ENCODE data around the gene CLEC12A. TPM values are rescaled to one million over a fixed set of nuclear protein-coding genes. Genes with fewer than 3 reads are reported as not detected.
"Not testable (repeated sequence)": the region's sequence is repeated elsewhere in the genome, so short reads cannot be mapped to it uniquely, and the experiment has no call there.

Gene CLEC12A
- total RNA-seq, 4 donors from 2014 or later: 0.75 to 6.5 (median 1.7) TPM

GRCh38 chr12:9947674-9948073 lies 23.5 kb upstream of the CLEC12A start:
- ATAC-seq (ENCODE audit: low FRiP score) (no peak), DNase-seq (ENCODE audit: low spot score) (no peak)
- TF ChIP-seq, protein P1, sequence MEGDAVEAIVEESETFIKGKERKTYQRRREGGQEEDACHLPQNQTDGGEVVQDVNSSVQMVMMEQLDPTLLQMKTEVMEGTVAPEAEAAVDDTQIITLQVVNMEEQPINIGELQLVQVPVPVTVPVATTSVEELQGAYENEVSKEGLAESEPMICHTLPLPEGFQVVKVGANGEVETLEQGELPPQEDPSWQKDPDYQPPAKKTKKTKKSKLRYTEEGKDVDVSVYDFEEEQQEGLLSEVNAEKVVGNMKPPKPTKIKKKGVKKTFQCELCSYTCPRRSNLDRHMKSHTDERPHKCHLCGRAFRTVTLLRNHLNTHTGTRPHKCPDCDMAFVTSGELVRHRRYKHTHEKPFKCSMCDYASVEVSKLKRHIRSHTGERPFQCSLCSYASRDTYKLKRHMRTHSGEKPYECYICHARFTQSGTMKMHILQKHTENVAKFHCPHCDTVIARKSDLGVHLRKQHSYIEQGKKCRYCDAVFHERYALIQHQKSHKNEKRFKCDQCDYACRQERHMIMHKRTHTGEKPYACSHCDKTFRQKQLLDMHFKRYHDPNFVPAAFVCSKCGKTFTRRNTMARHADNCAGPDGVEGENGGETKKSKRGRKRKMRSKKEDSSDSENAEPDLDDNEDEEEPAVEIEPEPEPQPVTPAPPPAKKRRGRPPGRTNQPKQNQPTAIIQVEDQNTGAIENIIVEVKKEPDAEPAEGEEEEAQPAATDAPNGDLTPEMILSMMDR (IDR thresholded peaks at IDR 0.05): no peak

GRCh38 chr12:9948606-9949296 lies 22.5 kb upstream of the CLEC12A start:
- DNase-seq (ENCODE audit: low spot score) (no peak), ATAC-seq (ENCODE audit: low FRiP score) (no peak)
- TF ChIP-seq, protein P1 (IDR thresholded peaks at IDR 0.05): no peak

GRCh38 chr12:9951026-9951675 lies 20.1 kb upstream of the CLEC12A start:
- TF ChIP-seq, protein P1 (IDR thresholded peaks at IDR 0.05): no peak
- ATAC-seq (ENCODE audit: low FRiP score) (no peak), DNase-seq (ENCODE audit: low spot score) (no peak)

GRCh38 chr12:9952954-9953729 lies 18.1 kb upstream of the CLEC12A start:
- not testable (repeated sequence) for DNase-seq (ENCODE audit: low spot score); ATAC-seq (ENCODE audit: low FRiP score)

DNA sequence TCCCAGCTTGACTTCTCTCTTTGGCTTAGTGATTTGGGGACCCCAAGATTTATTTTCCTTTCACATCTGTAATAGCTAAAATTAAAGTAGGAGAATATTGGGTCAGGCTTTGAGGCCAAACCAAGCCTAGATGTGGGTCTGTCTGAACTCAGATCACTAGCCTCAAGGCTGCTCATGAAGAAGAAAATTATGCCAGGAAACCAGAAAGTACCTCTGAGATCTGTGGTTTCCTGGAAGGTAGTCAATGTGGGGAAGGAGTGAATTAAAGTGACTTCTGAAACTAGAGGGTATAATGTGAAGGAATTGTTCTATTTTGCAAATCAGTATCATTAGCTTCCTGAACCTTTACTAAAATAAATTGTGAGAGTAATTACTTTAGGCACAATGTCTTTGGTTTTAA lies 13.4 kb upstream of the CLEC12A start:
- TF ChIP-seq, protein P1 (IDR thresholded peaks at IDR 0.05): no peak
- DNase-seq (ENCODE audit: low spot score): no peak
- no peak for ATAC-seq (ENCODE audit: low FRiP score)

GRCh38 chr12:9960590-9960989 lies 10.6 kb upstream of the CLEC12A start:
- TF ChIP-seq, protein P1 (IDR thresholded peaks at IDR 0.05): no peak
- DNase-seq (ENCODE audit: low spot score) (no peak), ATAC-seq (ENCODE audit: low FRiP score) (no peak)

DNA sequence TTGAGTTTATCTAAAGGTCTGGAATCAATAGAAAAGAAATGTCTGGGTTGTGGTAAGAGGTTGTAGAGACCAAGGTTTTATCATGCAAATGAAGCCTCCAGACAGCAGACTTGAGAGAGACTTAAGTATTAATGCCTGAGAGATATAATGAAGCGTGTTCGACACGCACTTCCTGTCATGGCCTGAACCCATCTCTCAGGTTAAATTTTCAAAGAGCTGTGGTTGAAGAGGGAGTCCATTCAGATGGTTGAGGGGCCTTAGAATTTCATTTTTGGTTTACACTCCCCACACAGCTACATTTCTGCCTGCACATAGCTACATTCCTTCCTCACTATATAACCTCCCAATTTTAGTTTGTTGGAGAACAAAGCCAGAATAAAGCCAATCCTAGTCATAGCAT lies 10.1 kb upstream of the CLEC12A start:
- ATAC-seq (ENCODE audit: low FRiP score) (no peak), DNase-seq (ENCODE audit: low spot score) (no peak)
- TF ChIP-seq, protein P1 (IDR thresholded peaks at IDR 0.05): no peak

Data from omental fat pad (tissue), 4 donors.